ENCODE results near the gene PLCD3. TPM values are rescaled to one million over a fixed set of nuclear protein-coding genes. Genes with fewer than 3 reads are reported as not detected.

Gene PLCD3
- total and polyA plus RNA-seq, 10 of the 15 experiments (the other 5 are each of a cell fraction or from before 2014, with no cell fraction given) = 0.02 to 1.6 (median 0.44) TPM

GRCh38 chr17:45146890-45147580, 14.7 kb upstream of the PLCD3 start (continued):
- TF ChIP-seq E2F8 (IDR thresholded peaks at IDR 0.05; ENCODE audit: low read depth, partially characterized antibody) (no peak), POLR2AphosphoS5 (IDR thresholded peaks at IDR 0.05; ENCODE audit: low read length) (peak; percentile 81), STAT1 (conservative IDR thresholded peaks at IDR 0.05) (no peak), NFXL1 (IDR thresholded peaks at IDR 0.05; ENCODE audit: borderline replicate concordance) (no peak), KAT2A (conservative IDR thresholded peaks at IDR 0.05; ENCODE audit: control insufficient read depth, low read depth, low read length) (no peak), KDM1A (IDR thresholded peaks at IDR 0.05; ENCODE audit: borderline replicate concordance) (no peak), RCOR1 (conservative IDR thresholded peaks at IDR 0.05; ENCODE audit: low read depth, low read length) (no peak), HCFC1 (IDR thresholded peaks at IDR 0.05; ENCODE audit: low read length) (no peak), MXI1 (IDR thresholded peaks at IDR 0.05; ENCODE audit: low read depth, low read length) (no peak), LARP7 (IDR thresholded peaks at IDR 0.05) (no peak), E4F1 (IDR thresholded peaks at IDR 0.05; ENCODE audit: borderline replicate concordance, partially characterized antibody) (no peak), EGR1 (IDR thresholded peaks at IDR 0.05; ENCODE audit: borderline replicate concordance in 1 of 2, low read depth in 2 of 2, low read length in 2 of 2) (peak in 1 of 2 experiments; percentile 85; a peak in 2 of 3 replicates), MYB (IDR thresholded peaks at IDR 0.05; ENCODE audit: borderline replicate concordance, low read depth, low read length) (no peak), SPI1 (IDR thresholded peaks at IDR 0.05; ENCODE audit: borderline replicate concordance, insufficient read depth, low read depth, low read length) (no peak; the same call in 1 of the 2 replicates), EP300 (IDR thresholded peaks at IDR 0.05; ENCODE audit: borderline replicate concordance in 1 of 2, control insufficient read depth in 1 of 2, low read depth in 2 of 2, low read length in 2 of 2) (no peak), RELA (IDR thresholded peaks at IDR 0.05; ENCODE audit: borderline replicate concordance, partially characterized antibody) (no peak), ZBED1 (IDR thresholded peaks at IDR 0.05; ENCODE audit: borderline replicate concordance) (0 out of 2 replicates have a peak, but pooled peaks have one; percentile 17)
- TF ChIP-seq, protein P1, sequence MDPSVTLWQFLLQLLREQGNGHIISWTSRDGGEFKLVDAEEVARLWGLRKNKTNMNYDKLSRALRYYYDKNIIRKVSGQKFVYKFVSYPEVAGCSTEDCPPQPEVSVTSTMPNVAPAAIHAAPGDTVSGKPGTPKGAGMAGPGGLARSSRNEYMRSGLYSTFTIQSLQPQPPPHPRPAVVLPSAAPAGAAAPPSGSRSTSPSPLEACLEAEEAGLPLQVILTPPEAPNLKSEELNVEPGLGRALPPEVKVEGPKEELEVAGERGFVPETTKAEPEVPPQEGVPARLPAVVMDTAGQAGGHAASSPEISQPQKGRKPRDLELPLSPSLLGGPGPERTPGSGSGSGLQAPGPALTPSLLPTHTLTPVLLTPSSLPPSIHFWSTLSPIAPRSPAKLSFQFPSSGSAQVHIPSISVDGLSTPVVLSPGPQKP (IDR thresholded peaks at IDR 0.05; ENCODE audit: low read depth, low read length) = peak; percentile 86; the same call in 1 of the 2 replicates
- TF ChIP-seq, protein P2, sequence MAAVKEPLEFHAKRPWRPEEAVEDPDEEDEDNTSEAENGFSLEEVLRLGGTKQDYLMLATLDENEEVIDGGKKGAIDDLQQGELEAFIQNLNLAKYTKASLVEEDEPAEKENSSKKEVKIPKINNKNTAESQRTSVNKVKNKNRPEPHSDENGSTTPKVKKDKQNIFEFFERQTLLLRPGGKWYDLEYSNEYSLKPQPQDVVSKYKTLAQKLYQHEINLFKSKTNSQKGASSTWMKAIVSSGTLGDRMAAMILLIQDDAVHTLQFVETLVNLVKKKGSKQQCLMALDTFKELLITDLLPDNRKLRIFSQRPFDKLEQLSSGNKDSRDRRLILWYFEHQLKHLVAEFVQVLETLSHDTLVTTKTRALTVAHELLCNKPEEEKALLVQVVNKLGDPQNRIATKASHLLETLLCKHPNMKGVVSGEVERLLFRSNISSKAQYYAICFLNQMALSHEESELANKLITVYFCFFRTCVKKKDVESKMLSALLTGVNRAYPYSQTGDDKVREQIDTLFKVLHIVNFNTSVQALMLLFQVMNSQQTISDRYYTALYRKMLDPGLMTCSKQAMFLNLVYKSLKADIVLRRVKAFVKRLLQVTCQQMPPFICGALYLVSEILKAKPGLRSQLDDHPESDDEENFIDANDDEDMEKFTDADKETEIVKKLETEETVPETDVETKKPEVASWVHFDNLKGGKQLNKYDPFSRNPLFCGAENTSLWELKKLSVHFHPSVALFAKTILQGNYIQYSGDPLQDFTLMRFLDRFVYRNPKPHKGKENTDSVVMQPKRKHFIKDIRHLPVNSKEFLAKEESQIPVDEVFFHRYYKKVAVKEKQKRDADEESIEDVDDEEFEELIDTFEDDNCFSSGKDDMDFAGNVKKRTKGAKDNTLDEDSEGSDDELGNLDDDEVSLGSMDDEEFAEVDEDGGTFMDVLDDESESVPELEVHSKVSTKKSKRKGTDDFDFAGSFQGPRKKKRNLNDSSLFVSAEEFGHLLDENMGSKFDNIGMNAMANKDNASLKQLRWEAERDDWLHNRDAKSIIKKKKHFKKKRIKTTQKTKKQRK (IDR thresholded peaks at IDR 0.05; ENCODE audit: low read depth, low read length) = no peak
